Fibroblast of peridontal ligament (primary cell): ENCODE measurements around the gene DPPA2.
"Not testable (repeated sequence)": the region's sequence is repeated elsewhere in the genome, so short reads cannot be mapped to it uniquely, and the experiment has no call there.

ENCODE experiments used
- DNase-seq: peaks from one replicate; pipeline ENCODE4 v3.0.0-alpha.2; 2010; ENCODE audit errors: extremely low read depth

The DPPA2 gene

GRCh38 chr3:109316162-109316730 is at the start of gene DPPA2:
DPPA2 (minus strand) TSS chr3:109316517; CDS start chr3:109314542, 1,975 bp downstream.
- DNase-seq = no peak

DNA sequence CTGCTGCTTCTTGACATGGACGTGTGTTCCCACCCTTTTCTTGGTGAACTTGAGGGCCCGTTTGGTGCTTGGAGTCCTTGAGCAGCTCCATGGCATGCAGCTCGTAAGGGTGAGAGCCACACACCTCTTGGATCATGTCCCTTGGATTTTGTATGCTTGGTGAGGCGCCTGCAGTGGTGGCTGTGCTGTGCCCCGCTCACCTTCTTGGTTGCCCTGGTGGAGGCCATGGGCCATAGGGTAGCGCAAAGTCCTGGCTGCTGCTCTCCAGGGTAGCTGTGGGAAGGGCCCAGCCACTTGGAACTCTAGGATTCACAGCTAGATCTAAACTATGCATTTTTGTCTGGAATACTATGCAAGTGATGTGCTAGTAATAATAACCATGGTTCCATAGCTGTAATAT is 47.8 kb upstream of the DPPA2 start:
- no peak for DNase-seq

GRCh38 chr3:109363634-109364033 is 47.3 kb upstream of the DPPA2 start:
- no peak for DNase-seq

DNA sequence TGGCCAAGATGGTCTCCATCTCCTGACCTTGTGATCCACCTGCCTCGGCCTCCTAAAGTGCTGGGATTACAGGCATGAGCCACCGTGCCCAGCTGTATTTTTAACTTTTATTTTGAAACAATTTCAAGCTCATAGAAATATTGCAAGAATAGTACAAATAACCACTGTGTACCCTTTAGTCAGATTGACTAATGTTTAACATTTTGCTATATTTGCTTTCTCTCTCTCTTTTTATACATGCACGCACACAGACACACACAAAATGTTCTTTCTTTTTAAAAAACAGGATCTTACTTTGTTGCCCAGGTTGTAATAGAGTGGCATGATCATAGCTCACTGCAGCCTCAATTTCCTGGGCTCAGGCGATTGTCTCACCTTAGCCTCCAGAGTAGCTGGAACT is 46.5 kb upstream of the DPPA2 start:
- DNase-seq = no peak

- not testable (repeated sequence) for DNase-seq
Observed at GRCh38 chr3:109358809-109359208, 42.5 kb upstream of the DPPA2 start.

DNA sequence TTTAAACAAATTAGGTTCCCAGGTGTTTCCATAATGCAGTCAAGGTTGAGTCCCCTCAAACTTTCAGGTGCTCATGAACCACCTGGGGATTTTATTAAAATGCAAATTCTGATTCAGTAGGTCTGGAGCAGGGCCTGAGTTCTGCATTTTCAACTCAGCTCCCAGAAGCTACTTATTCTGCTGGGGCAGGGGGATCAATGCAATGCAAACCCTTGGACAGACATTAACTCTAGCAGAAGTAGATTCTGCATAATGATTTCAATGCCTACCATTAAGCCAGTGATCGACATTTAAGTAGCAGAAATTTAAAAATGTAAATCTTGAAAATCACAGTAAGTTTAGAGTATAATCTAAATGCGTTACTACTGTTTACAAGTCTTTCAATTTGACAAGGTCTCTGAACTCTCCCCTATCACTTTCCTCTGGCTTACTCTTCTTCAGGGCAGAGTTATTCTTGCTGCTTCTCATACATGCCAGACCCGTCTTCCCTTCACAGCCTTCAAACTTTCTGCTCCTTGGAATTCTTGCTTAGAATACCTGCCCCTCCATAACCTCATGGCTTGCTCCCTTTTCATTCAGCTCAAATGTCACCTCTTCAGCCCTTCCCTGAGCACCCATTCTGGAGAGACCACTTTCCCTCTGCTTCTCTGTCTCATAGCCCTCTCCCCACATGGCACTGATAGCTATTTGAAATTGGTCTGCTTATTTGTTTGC is 40.3 kb upstream of the DPPA2 start:
- no peak for DNase-seq

DNA sequence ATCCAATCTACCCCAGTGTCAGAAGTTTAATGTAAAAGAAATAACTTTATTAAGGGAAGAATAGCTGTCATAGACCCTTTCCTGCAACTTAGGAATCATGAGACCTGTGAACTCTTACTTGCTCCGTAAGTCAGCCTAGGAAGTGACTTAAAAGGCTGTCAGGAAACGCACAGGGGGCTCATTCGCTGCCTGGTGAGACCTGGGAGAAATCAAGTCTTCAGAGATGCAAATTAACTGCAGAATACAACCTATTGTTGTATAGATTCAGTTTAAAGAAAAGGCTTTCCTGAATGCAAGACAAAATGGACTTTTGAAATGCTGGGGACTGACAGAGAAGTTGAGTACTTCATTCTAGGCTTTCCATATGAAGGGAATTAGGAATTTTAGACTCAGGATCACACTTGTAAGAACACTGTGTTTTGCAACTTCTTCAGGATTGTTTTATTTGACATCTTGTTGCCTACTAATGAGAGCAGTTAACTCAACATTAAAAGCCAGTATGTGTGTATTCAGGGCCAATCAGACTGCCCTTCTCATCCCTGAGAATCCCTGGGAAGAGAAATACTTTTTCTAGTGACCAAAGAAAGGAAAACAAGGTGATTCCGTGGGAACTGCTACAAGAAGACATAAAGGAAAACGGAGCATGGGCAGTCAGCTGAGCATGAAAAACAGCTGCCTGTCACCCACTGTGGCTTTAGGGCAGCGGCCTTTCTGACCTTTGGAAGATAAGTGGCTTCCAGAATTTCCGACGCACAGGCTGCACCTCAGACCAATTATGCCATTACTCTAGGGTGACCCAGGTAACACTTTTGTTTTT is 39.5 kb upstream of the DPPA2 start:
- DNase-seq = no peak

DNA sequence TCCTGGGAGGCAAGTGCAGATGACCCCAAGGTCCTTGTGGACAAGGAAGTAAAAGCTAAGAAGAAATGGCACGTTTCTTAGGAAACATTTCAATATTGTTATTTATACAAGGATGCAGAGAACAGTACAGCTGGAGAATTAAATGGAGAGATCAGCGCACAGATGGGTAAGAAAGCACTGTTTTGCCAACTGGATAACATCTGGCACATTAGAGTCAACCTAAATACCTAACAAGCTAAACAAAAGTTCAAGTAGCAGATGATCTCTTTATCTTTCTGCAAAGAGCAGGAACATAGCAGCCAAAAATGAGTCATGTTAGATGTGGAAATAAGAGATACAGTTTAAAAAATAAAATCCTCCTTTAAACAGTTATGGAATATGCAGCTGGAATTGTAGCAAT is 36.7 kb upstream of the DPPA2 start:
- DNase-seq = no peak

DNA sequence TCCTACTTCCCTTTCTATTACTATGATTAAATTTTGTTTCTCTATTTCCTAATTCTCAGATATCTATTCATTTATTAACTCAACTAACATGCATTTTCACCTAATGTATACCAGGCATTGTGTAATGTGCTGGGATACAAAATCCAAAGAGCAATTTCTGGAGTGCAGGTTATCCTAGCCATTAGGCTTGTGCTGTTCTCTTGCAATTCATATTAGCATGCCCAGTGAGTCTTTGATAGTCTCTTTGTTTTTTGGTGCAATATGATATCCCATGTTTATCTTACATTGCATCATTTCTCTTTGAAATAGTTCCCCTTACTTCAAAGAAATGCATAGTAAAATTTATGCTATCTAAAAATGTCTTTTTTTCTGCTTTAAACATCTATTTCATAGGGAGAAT is 34.9 kb upstream of the DPPA2 start:
- no peak for DNase-seq

DNA sequence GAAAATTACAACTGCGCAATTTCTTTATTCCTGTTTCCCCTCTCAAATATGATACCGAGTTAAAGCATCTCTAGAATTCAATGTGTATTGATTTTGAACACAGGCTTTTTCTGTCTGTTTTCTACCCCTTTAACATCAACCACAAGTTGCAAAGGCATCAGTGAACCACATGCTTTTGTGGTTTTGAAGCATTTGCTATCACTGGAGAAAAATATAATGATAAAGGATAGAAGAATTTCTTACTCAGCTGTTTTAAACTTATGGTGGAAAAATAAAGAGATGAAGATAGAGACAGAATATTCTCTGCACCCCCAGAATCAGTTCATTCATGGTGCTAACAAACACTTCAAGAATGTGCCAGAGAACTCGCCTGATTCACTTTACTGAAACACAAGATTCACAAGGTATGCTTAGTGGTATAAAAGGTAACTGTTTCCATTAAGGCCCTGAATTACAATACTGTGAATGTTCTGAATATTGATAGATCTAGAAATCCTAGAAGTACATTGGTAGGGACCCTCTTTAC is 30.5 kb upstream of the DPPA2 start:
- peak; percentile 8 for DNase-seq

- DNase-seq = no peak
Observed at GRCh38 chr3:109346099-109346498, 29.8 kb upstream of the DPPA2 start.

GRCh38 chr3:109339714-109340648 is 23.7 kb upstream of the DPPA2 start:
- DNase-seq = no peak

- DNase-seq = no peak
Observed at GRCh38 chr3:109339197-109339596, 22.9 kb upstream of the DPPA2 start.

DNA sequence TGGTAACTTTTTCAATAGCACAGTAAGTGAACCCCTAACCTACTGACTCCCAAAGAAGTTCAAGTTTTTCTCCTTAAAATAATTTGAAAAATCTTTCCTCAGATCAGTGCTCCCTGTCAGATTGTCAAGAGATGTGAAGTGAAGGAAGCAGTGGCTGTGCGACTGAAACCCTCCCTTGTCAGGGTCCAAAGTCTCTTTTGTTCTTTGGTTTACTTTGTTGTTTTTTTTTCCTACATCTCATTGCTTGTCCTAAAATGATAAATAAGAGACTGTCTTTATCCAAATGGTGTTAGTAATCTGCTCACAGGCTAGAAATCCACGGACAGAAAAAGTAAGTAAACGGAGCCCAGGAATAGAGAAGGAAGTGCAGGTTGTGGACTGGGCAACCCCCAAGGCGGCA is 22.0 kb upstream of the DPPA2 start:
- DNase-seq = no peak

- DNase-seq = no peak
Observed at GRCh38 chr3:109337393-109337792, 21.1 kb upstream of the DPPA2 start, which contains the start of gene DPPA4. DPPA4 (minus strand) TSS chr3:109337546; CDS start chr3:109337517, 29 bp downstream.

GRCh38 chr3:109336291-109336861 is 20.1 kb upstream of the DPPA2 start:
- DNase-seq = peak; percentile 34

- DNase-seq = no peak
Observed at GRCh38 chr3:109334572-109334971, 18.3 kb upstream of the DPPA2 start.

GRCh38 chr3:109331692-109332091 is 15.4 kb upstream of the DPPA2 start:
- DNase-seq = no peak

DNA sequence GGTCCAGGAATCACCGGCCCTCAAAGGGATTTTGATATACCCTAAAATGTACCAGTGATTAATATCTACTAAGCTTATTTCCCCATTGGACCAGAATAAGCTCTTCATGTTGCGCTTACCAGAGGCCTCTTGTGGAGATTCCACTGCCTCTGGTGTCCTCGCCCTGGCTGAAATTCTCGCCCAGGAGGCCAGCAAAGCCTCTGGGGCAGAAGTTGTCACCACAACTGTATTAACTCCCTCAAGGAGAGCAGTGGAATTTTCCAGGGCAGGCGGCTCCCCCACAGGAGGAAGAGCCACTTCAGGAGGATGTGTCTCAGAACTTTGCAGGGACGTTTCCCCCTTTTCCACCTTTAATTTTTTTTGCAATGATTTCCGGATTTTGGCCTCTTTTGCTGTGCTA is 14.1 kb upstream of the DPPA2 start:
- no peak for DNase-seq

- no peak for DNase-seq
Observed at GRCh38 chr3:109328202-109328601, 11.9 kb upstream of the DPPA2 start.

GRCh38 chr3:109325657-109326056 is 9.3 kb upstream of the DPPA2 start:
- DNase-seq = no peak
